SK-N-SH (cell line): ENCODE results near the gene ZNF493. TPM values are rescaled to one million over a fixed set of nuclear protein-coding genes. Genes with fewer than 3 reads are reported as not detected.

Experiments used
- CTCF ChIA-PET: fragments of 300-600, 350-600 bp; formaldehyde crosslinking; extraction: SDS; loops from one replicate; lab custom pipeline; 2021; lab: Yijun Ruan, JAX
- POLR2A ChIA-PET: fragments of 350-600 bp; sonication (Branson Sonifier 250); formaldehyde crosslinking; extraction: SDS; loops from one replicate; lab custom pipeline; 2020; ENCODE audit warnings: antibody characterized with exemption, inconsistent platforms; lab: Yijun Ruan, JAX
- DNase-seq: peaks from one replicate; pipeline ENCODE4 v3.0.0; 2012
- H2AFZ ChIP-seq: fragments of 200-600 bp; sonication (generic); 2 replicates; pipeline ENCODE4 v1.8.1; 2016; ENCODE audit warnings: antibody characterized with exemption, mild to moderate bottlenecking, low read depth
- H3F3A ChIP-seq: fragments of 200-600 bp; sonication (generic); replicated peaks from 2 replicates; pipeline ENCODE3; 2016; ENCODE audit warnings: antibody characterized with exemption, mild to moderate bottlenecking; ENCODE audit not compliant: insufficient read depth
- H3K27ac ChIP-seq, 2 experiments: fragments of 200-500 bp in 1 of 2; fragments of 200-600 bp in 1 of 2; sonication (Bioruptor generic) in 1 of 2; sonication (generic), shearing (Covaris generic) in 1 of 2; 2 replicates each; pipeline versions ENCODE4 v1.5.1 to v1.6.1; 2014 to 2016; ENCODE audit warnings: low read depth in 2 of 2, inconsistent platforms in 1 of 2, low read length in 1 of 2, mild to moderate bottlenecking in 1 of 2, mixed read lengths in 1 of 2
- H3K27me3 ChIP-seq: fragments of 200-600 bp; sonication (generic), shearing (Covaris generic); 2 replicates; pipeline ENCODE4 v1.6.1; 2016; ENCODE audit warnings: mixed run types; ENCODE audit not compliant: insufficient read depth
- H3K36me3 ChIP-seq, 2 experiments: fragments of 200-500 bp in 1 of 2; fragments of 200-600 bp in 1 of 2; sonication (Bioruptor generic) in 1 of 2; sonication (generic) in 1 of 2; replicated peaks in 1 of 2; 2 replicates each; pipeline versions ENCODE3 to v1.5.1; 2014 to 2016; ENCODE audit warnings: low read length in 1 of 2, mild to moderate bottlenecking in 1 of 2; ENCODE audit not compliant: insufficient read depth in 2 of 2, control insufficient read depth in 1 of 2
- H3K4me1 ChIP-seq, 2 experiments: fragments of 200-500 bp in 1 of 2; fragments of 200-600 bp in 1 of 2; sonication (Bioruptor generic) in 1 of 2; sonication (generic), shearing (Covaris generic) in 1 of 2; 2 replicates each; pipeline versions ENCODE4 v1.5.1 to v1.6.1; 2014 to 2016; ENCODE audit warnings: low read depth in 1 of 2, low read length in 1 of 2, mixed run types in 1 of 2; ENCODE audit not compliant: insufficient read depth in 2 of 2, control insufficient read depth in 1 of 2
- H3K4me2 ChIP-seq: fragments of 200-600 bp; sonication (generic), shearing (Covaris generic); 2 replicates; pipeline ENCODE4 v1.6.1; 2017; ENCODE audit warnings: mixed run types
- H3K4me3 ChIP-seq, 2 experiments: fragments of 200-500 bp in 1 of 2; fragments of 200-600 bp in 1 of 2; sonication (Bioruptor generic) in 1 of 2; sonication (generic), shearing (Covaris generic) in 1 of 2; 2 replicates each; pipeline versions ENCODE4 v1.5.1 to v1.8.1; 2014 to 2016; ENCODE audit warnings: low read depth in 2 of 2, inconsistent platforms in 1 of 2, low read length in 1 of 2, mild to moderate bottlenecking in 1 of 2, mixed read lengths in 1 of 2, moderate library complexity in 1 of 2
- H3K79me2 ChIP-seq: fragments of 200-600 bp; sonication (generic); 2 replicates; pipeline ENCODE4 v1.8.1; 2017; ENCODE audit warnings: mild to moderate bottlenecking; ENCODE audit not compliant: insufficient read depth
- H3K9ac ChIP-seq: fragments of 200-600 bp; sonication (generic); 2 replicates; pipeline ENCODE4 v1.6.1; 2017; ENCODE audit warnings: mixed run types
- H3K9me2 ChIP-seq: fragments of 200-600 bp; sonication (generic); 2 replicates; pipeline ENCODE4 v1.6.1; 2017; ENCODE audit warnings: mixed run types
- H3K9me3 ChIP-seq: fragments of 200-600 bp; sonication (generic); 2 replicates; pipeline ENCODE4 v1.6.1; 2017; ENCODE audit warnings: mixed run types, mild to moderate bottlenecking, moderate library complexity
- H4K20me1 ChIP-seq: fragments of 200-600 bp; sonication (generic); 2 replicates; pipeline ENCODE4 v1.6.1; 2017; ENCODE audit warnings: mild to moderate bottlenecking, mixed run types; ENCODE audit not compliant: insufficient read depth
- CHD2 ChIP-seq: fragments of 150-350 bp; IDR thresholded peaks from 2 replicates; pipeline ENCODE4 v1.6.1; 2018; ENCODE audit warnings: low read length; ENCODE audit not compliant: partially characterized antibody
- CTCF ChIP-seq: fragments of 200-600 bp; sonication (generic); IDR thresholded peaks from 2 replicates; pipeline ENCODE4 v1.6.1; 2017; ENCODE audit warnings: antibody characterized with exemption, mild to moderate bottlenecking, moderate library complexity
- ELF1 ChIP-seq: IDR thresholded peaks from 2 replicates; pipeline ENCODE4 v1.4.0; 2012
- EP300 ChIP-seq, 2 experiments: IDR thresholded peaks; 2 replicates each; pipeline versions ENCODE4 v1.4.0 to v1.6.1; 2012; ENCODE audit warnings: borderline replicate concordance in 1 of 2, low read depth in 1 of 2, low read length in 1 of 2
- EZH2phosphoT487 ChIP-seq: fragments of 200-600 bp; sonication (generic); IDR thresholded peaks from 2 replicates; pipeline ENCODE4 v1.6.1; 2017; ENCODE audit warnings: low read depth, mixed run types, mild to moderate bottlenecking, antibody characterized with exemption, moderate library complexity, borderline replicate concordance
- FOXJ3 ChIP-seq: sonication (generic); formaldehyde crosslinking; IDR thresholded peaks from 2 replicates; pipeline ENCODE4 v1.5.1; 2020; ENCODE audit warnings: mild to moderate bottlenecking, missing genetic modification reagents
- GABPA ChIP-seq: IDR thresholded peaks from 2 replicates; pipeline ENCODE4 v1.4.0; 2012; ENCODE audit warnings: low read depth, mild to moderate bottlenecking
- JUND ChIP-seq: IDR thresholded peaks from 2 replicates; pipeline ENCODE4 v1.4.0; 2012
- MAX ChIP-seq: IDR thresholded peaks from 2 replicates; pipeline ENCODE4 v1.4.0; 2012; ENCODE audit warnings: low read depth
- NRF1 ChIP-seq: IDR thresholded peaks from 2 replicates; pipeline ENCODE4 v1.6.1; 2012; ENCODE audit warnings: low read depth, mild to moderate bottlenecking, low read length
- REST ChIP-seq: IDR thresholded peaks from 2 replicates; pipeline ENCODE4 v1.6.1; 2012; ENCODE audit warnings: mild to moderate bottlenecking, low read depth, low read length, moderate library complexity
- SIN3A ChIP-seq: IDR thresholded peaks from 2 replicates; pipeline ENCODE4 v1.6.1; 2012; ENCODE audit warnings: low read depth, mild to moderate bottlenecking, low read length, moderate library complexity, borderline replicate concordance
- TCF12 ChIP-seq: IDR thresholded peaks from 2 replicates; pipeline ENCODE4 v1.4.0; 2012
- TEAD4 ChIP-seq: IDR thresholded peaks from 2 replicates; pipeline ENCODE4 v1.4.0; 2012; ENCODE audit warnings: mild to moderate bottlenecking, borderline replicate concordance; ENCODE audit not compliant: insufficient read depth
- USF1 ChIP-seq: IDR thresholded peaks from 2 replicates; pipeline ENCODE4 v1.4.0; 2012; ENCODE audit warnings: low read depth, borderline replicate concordance
- USF2 ChIP-seq: fragments of 150-350 bp; IDR thresholded peaks from 2 replicates; pipeline ENCODE4 v1.6.1; 2017; ENCODE audit warnings: antibody characterized with exemption, low read length, low read depth, borderline replicate concordance
- YY1 ChIP-seq: IDR thresholded peaks from 2 replicates; pipeline ENCODE4 v1.4.0; 2012; ENCODE audit warnings: low read depth, mild to moderate bottlenecking
- WGBS: methylation state at CpG from one replicate; pipeline ENCODE4 v1.1.6; 2017; ENCODE audit warnings: low lambda C conversion rate; 5-methylcytosine and 5-hydroxymethylcytosine counted together
- polyA plus RNA-seq, 3 experiments: library from polyadenylated mRNA; depleted of rRNA; stranded (reverse); fragments of >200 nt; gene quantifications; 2 replicates each; pipeline ENCODE4 v1.2.3, GENCODE V29; 2012

Gene ZNF493
- polyA plus RNA-seq, 1 of the 3 experiments (the other 2 are of a cell fraction), result 3.7 TPM

GRCh38 chr19:21466627-21467026 lies 69.7 kb downstream of the ZNF493 start (continued):
- TF ChIP-seq CTCF (no peak), FOXJ3 (CRISPR knock-in tag) (no peak), TCF12 (no peak)

- Histone ChIP-seq H2AFZ (no peak overlapping the region), H3K27ac (no peak overlapping the region), H3K9ac (no peak overlapping the region), H4K20me1 (no peaks in the 10 kb centered on the region), H3F3A (no peaks in the 10 kb centered on the region), H3K27me3 (no peaks in the 10 kb centered on the region), H3K79me2 (no peaks in the 10 kb centered on the region), H3K4me3 (no peak overlapping the region), H3K4me2 (no peak overlapping the region), H3K36me3 (no peaks in the 10 kb centered on the region), H3K9me2 (no peaks in the 10 kb centered on the region), H3K9me3 (no peaks in the 10 kb centered on the region), H3K4me1 (no peaks in the 10 kb centered on the region; a peak in 1 of 4 replicates)
- CTCF ChIA-PET, result interaction anchor here (1.5 kb wide), 1 partner anchor 15 kb away, joined by 5 read pairs; no protein-coding TSS in a partner anchor
- WGBS, result 49% methylated on average over 5 of the region's 5 CpGs
- POLR2A ChIA-PET, result no interaction called here
- no peak for TF ChIP-seq FOXJ3 (CRISPR knock-in tag)
- no peak for TF ChIP-seq ELF1
- no peak for TF ChIP-seq YY1
- no peak for TF ChIP-seq REST
- no peak for TF ChIP-seq MAX
- no peak for TF ChIP-seq USF1
- no peak for TF ChIP-seq EP300 (IDR thresholded peaks at IDR 0.05; ENCODE audit: borderline replicate concordance in 1 of 2, low read depth in 1 of 2, low read length in 1 of 2)
- TF ChIP-seq EZH2phosphoT487, result no peak
- no peak for TF ChIP-seq SIN3A
- no peak for TF ChIP-seq NRF1
- TF ChIP-seq CTCF, result no peak
- no peak for TF ChIP-seq USF2
- no peak for TF ChIP-seq CHD2
- no peak for TF ChIP-seq JUND
- no peak for TF ChIP-seq GABPA
- no peak for TF ChIP-seq TEAD4
- DNase-seq, result no peak
These were observed 71.9 kb downstream of the ZNF493 start for GRCh38 chr19:21468791-21469190.
